Activated CD4-positive, alpha-beta T cell treated with anti-CD3 and anti-CD28 coated beads for 36 hours (primary cell): ENCODE measurements around the gene SDK1. TPM values are rescaled to one million over a fixed set of nuclear protein-coding genes. Genes with fewer than 3 reads are reported as not detected.
"Not testable (repeated sequence)": the region's sequence is repeated elsewhere in the genome, so short reads cannot be mapped to it uniquely, and the experiment has no call there.

Source experiments
- ATAC-seq: fragments of 200-7000 bp; cut with Tn5 transposase; one replicate; pipeline ENCODE4 v1.10.0; 2021; ENCODE audit warnings: mild to moderate bottlenecking, moderate library complexity
- CTCF ChIA-PET: fragments of 350-600 bp; sonication (Branson Sonifier 250); formaldehyde crosslinking; loops from one replicate; lab custom pipeline; 2021; ENCODE audit warnings: antibody characterized with exemption; lab: Charles Lee
- POLR2A ChIA-PET: fragments of 350-600 bp; sonication (Branson Sonifier 250); formaldehyde crosslinking; loops from one replicate; lab custom pipeline; 2021; ENCODE audit warnings: antibody characterized with exemption, inconsistent platforms; lab: Charles Lee
- DNase-seq: peaks from one replicate; pipeline ENCODE4 v3.0.0-alpha.2; 2020
- H3K27ac Mint-ChIP-seq: one replicate; pipeline ENCODE4 v1.8.0; 2021; ENCODE audit warnings: mixed read lengths
- H3K27me3 Mint-ChIP-seq: one replicate; pipeline ENCODE4 v1.8.0; 2021; ENCODE audit warnings: mixed read lengths
- H3K36me3 Mint-ChIP-seq: one replicate; pipeline ENCODE4 v1.8.0; 2021; ENCODE audit warnings: low read depth, mixed read lengths
- H3K4me1 Mint-ChIP-seq: one replicate; pipeline ENCODE4 v1.8.0; 2021; ENCODE audit warnings: mixed read lengths
- H3K4me3 Mint-ChIP-seq: one replicate; pipeline ENCODE4 v1.8.0; 2021; ENCODE audit warnings: mild to moderate bottlenecking, moderate library complexity, mixed read lengths
- H3K9me3 Mint-ChIP-seq: one replicate; pipeline ENCODE4 v1.8.0; 2021; ENCODE audit warnings: low read depth, mixed read lengths
- intact Hi-C, 2 experiments: fragments of 100-400 bp; cut with DNase I in 1 of 2; cut with micrococcal nuclease in 1 of 2; formaldehyde crosslinking; loops; one replicate each; pipeline versions ENCODE4 v1.14.2 to v1.15.1; 2022 to 2024; cut with DNase I, micrococcal nuclease
- total RNA-seq, 2 experiments: library from RNA; stranded (reverse); gene quantifications; one replicate each; pipeline ENCODE4 v1.2.3, GENCODE V29; 2021

The SDK1 gene
- total RNA-seq, 2 experiments from 2014 or later: 1.1 to 1.9 TPM

- Mint-ChIP-seq H3K36me3 (no peaks in the 10 kb centered on the region), H3K4me3 (no peak overlapping the region), H3K27me3 (no peaks in the 10 kb centered on the region), H3K9me3 (no peaks in the 10 kb centered on the region), H3K4me1 (peaks cover 10% of the 10 kb centered on the region), H3K27ac (no peak overlapping the region)
- DNase-seq (no peak), ATAC-seq (no peak)
- CTCF ChIA-PET: no interaction called here
- POLR2A ChIA-PET: no interaction called here
- intact Hi-C loops: no loop called here
Observed at GRCh38 chr7:3568516-3568915, 267.5 kb downstream of the SDK1 start.

DNA sequence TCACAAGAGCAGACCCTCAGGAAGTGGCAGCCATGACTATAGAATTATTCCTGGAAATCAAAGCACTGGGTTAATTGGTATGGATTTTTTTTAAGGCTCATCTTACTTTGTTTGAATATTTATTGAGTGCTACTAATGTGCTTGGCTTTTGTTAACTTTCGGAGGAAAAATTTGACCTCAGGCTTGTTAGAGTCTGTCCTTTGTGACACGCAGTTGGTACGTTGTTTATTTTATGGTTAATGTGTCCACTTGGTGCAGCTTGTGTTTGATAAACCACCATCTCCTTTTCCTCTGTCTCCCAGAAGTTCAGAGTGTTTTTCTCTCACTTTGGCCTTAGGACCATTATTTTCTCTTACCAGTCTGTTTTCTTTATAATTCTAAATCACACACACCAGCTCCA is 268.6 kb downstream of the SDK1 start:
- H3K27me3 Mint-ChIP-seq: no peaks in the 10 kb centered on the region
- H3K4me3 Mint-ChIP-seq: no peak overlapping the region
- ATAC-seq (no peak), DNase-seq (no peak)
- H3K27ac Mint-ChIP-seq: no peak overlapping the region
- H3K36me3 Mint-ChIP-seq: no peaks in the 10 kb centered on the region
- no peaks in the 10 kb centered on the region for H3K9me3 Mint-ChIP-seq
- peaks cover 6% of the 10 kb centered on the region for H3K4me1 Mint-ChIP-seq
- intact Hi-C loops: no loop called here
- ChIA-PET POLR2A (no interaction called here), CTCF (interaction anchor here (1.0 kb wide), 1 partner anchor 21 kb away, joined by 5 read pairs; no protein-coding TSS in a partner anchor)

GRCh38 chr7:3573151-3573550 is 272.1 kb downstream of the SDK1 start:
- CTCF ChIA-PET: interaction anchor here (1.5 kb wide), 1 partner anchor 9 kb away, joined by 4 read pairs; no protein-coding TSS in a partner anchor
- Mint-ChIP-seq H3K36me3 (no peaks in the 10 kb centered on the region), H3K9me3 (peaks cover 6% of the 10 kb centered on the region), H3K4me1 (no peaks in the 10 kb centered on the region), H3K27ac (no peak overlapping the region), H3K4me3 (no peak overlapping the region), H3K27me3 (no peaks in the 10 kb centered on the region)
- POLR2A ChIA-PET: no interaction called here
- ATAC-seq (no peak), DNase-seq (no peak)
- intact Hi-C loops: no loop called here

DNA sequence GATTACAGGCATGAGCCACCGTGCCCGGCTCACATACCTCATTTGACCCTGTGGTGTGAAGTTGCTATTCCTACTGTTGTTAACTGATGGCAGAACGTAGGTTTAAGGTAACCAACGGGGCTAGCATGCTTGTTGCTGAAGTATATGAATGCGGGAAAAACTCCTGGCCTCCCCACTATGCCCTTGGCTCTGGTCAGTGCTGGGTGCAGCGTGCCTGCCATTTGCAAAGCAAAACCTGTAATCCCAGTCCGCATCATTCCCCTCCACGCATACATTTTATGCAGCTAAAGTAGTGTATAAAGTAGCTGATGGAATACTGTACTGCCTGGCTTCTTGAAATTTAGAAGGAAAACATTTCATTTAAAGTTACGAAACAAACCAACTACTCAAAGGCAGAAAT is 273.3 kb downstream of the SDK1 start:
- Mint-ChIP-seq H3K4me1 (no peaks in the 10 kb centered on the region), H3K9me3 (peaks cover 17% of the 10 kb centered on the region), H3K36me3 (no peaks in the 10 kb centered on the region), H3K27ac (no peak overlapping the region), H3K4me3 (no peak overlapping the region), H3K27me3 (no peaks in the 10 kb centered on the region)
- ChIA-PET POLR2A (no interaction called here), CTCF (no interaction called here)
- no peak for DNase-seq
- no peak for ATAC-seq
- intact Hi-C loops: no loop called here

- Mint-ChIP-seq H3K4me1 (no peaks in the 10 kb centered on the region), H3K27me3 (no peaks in the 10 kb centered on the region), H3K27ac (no peak overlapping the region), H3K4me3 (no peak overlapping the region), H3K36me3 (no peaks in the 10 kb centered on the region), H3K9me3 (peaks cover 19% of the 10 kb centered on the region)
- CTCF ChIA-PET: no interaction called here
- POLR2A ChIA-PET: no interaction called here
- intact Hi-C loops: no loop called here
- no peak for ATAC-seq
- DNase-seq: no peak
Observed at GRCh38 chr7:3575753-3576531, 274.9 kb downstream of the SDK1 start.

- ChIA-PET CTCF (no interaction called here), POLR2A (no interaction called here)
- ATAC-seq (no peak), DNase-seq (no peak)
- H3K36me3 Mint-ChIP-seq: no peaks in the 10 kb centered on the region
- no peak overlapping the region for H3K27ac Mint-ChIP-seq
- no peaks in the 10 kb centered on the region for H3K4me1 Mint-ChIP-seq
- intact Hi-C loops: no loop called here
- no peaks in the 10 kb centered on the region for H3K27me3 Mint-ChIP-seq
- H3K4me3 Mint-ChIP-seq: no peak overlapping the region
- H3K9me3 Mint-ChIP-seq: peaks cover 19% of the 10 kb centered on the region
Observed at GRCh38 chr7:3578399-3578798, 277.3 kb downstream of the SDK1 start.

- no peak for ATAC-seq
- Mint-ChIP-seq H3K4me3 (no peak overlapping the region), H3K27me3 (no peaks in the 10 kb centered on the region), H3K27ac (no peak overlapping the region), H3K4me1 (no peaks in the 10 kb centered on the region), H3K9me3 (peaks cover 19% of the 10 kb centered on the region), H3K36me3 (no peaks in the 10 kb centered on the region)
- intact Hi-C loops: no loop called here
- DNase-seq: no peak
- CTCF ChIA-PET: no interaction called here
- POLR2A ChIA-PET: no interaction called here
Observed at GRCh38 chr7:3579638-3580219, 278.7 kb downstream of the SDK1 start.

DNA sequence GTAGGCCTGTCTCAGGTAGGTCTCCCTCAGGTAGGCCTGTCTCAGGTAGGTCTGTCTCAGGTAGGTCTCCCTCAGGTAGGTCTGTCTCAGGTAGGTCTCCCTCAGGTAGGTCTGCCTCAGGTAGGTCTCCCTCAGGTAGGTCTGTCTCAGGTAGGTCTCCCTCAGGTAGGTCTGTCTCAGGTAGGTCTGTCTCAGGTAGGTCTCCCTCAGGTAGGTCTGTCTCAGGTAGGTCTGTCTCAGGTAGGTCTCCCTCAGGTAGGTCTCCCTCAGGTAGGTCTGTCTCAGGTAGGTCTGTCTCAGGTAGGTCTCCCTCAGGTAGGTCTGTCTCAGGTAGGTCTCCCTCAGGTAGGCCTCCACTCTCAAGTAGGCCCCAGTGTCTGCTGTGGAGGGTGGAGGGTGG is 281.1 kb downstream of the SDK1 start:
- intact Hi-C loops, POLR2A ChIA-PET, H3K4me1 Mint-ChIP-seq, CTCF ChIA-PET, H3K4me3 Mint-ChIP-seq, H3K36me3 Mint-ChIP-seq, ATAC-seq, H3K27me3 Mint-ChIP-seq, DNase-seq, H3K27ac Mint-ChIP-seq: not testable (repeated sequence)
- H3K9me3 Mint-ChIP-seq: peaks cover 19% of the 10 kb centered on the region

GRCh38 chr7:3585826-3586225 is 284.8 kb downstream of the SDK1 start:
- ChIA-PET CTCF (no interaction called here), POLR2A (no interaction called here)
- ATAC-seq (no peak), DNase-seq (no peak)
- intact Hi-C loops: no loop called here
- no peaks in the 10 kb centered on the region for H3K27me3 Mint-ChIP-seq
- H3K4me1 Mint-ChIP-seq: peaks cover 2% of the 10 kb centered on the region
- no peaks in the 10 kb centered on the region for H3K9me3 Mint-ChIP-seq
- H3K36me3 Mint-ChIP-seq: no peaks in the 10 kb centered on the region
- H3K27ac Mint-ChIP-seq: no peak overlapping the region
- no peak overlapping the region for H3K4me3 Mint-ChIP-seq

DNA sequence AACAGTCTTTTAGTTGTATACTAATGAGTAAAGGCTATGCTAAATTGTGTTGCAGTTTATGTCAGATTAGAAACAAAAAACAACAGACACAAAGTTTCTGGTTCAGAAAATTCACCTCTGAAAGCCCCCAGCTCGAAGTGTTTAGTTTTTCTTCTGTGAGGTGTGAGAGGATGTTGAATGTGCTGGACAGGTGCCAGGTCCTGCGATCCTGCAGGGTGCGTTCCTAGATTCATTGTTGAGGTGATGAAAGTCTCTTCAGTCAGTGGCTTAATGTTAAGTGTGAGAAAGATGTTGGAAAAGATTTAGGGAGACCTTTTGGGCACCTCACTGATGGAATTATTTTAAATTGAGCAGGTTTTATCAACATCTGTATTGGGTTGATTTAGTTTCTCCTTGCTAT is 287.3 kb downstream of the SDK1 start:
- Mint-ChIP-seq H3K27ac (no peak overlapping the region), H3K36me3 (no peaks in the 10 kb centered on the region), H3K27me3 (no peaks in the 10 kb centered on the region), H3K9me3 (no peaks in the 10 kb centered on the region), H3K4me3 (no peak overlapping the region), H3K4me1 (peaks cover 2% of the 10 kb centered on the region)
- intact Hi-C loops: no loop called here
- no peak for ATAC-seq
- ChIA-PET CTCF (no interaction called here), POLR2A (no interaction called here)
- no peak for DNase-seq

DNA sequence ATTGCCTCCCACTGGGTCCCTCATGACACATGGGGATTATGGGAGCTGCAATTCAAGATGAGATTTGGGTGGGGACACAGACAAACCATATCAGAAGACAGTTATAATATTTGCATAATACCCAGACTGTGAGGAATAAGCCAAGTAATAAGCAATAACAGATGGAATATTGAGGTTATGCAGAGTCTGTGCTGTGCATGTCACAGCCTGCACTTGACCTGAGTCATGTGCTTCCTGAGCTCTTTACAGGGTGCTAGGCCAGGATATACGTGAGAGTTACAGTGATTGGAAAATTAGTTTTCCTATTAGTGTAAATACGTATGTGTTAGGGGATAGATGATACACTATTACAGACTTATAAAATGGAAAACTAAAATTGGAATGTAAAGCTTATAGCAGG is 288.7 kb downstream of the SDK1 start:
- no peak for ATAC-seq
- H3K4me1 Mint-ChIP-seq: peaks cover 2% of the 10 kb centered on the region

GRCh38 chr7:3591219-3591618 is 290.2 kb downstream of the SDK1 start:
- CTCF ChIA-PET: interaction anchor here (0.8 kb wide), 1 partner anchor 19 kb away, joined by 4 read pairs; no protein-coding TSS in a partner anchor
- no peak for ATAC-seq
- intact Hi-C loops: no loop called here

More for the DNA sequence above, 288.7 kb downstream of the SDK1 start:
- Mint-ChIP-seq H3K4me3 (no peak overlapping the region), H3K27ac (no peak overlapping the region), H3K27me3 (no peaks in the 10 kb centered on the region), H3K9me3 (no peaks in the 10 kb centered on the region), H3K36me3 (no peaks in the 10 kb centered on the region)
- ChIA-PET CTCF (interaction anchor here (0.8 kb wide), 1 partner anchor 10 kb away, joined by 3 read pairs; no protein-coding TSS in a partner anchor), POLR2A (no interaction called here)
- intact Hi-C loops: no loop called here
- no peak for DNase-seq

More at GRCh38 chr7:3591219-3591618, 290.2 kb downstream of the SDK1 start:
- H3K4me3 Mint-ChIP-seq: no peak overlapping the region
- H3K36me3 Mint-ChIP-seq: no peaks in the 10 kb centered on the region
- no peak for DNase-seq
- H3K27me3 Mint-ChIP-seq: no peaks in the 10 kb centered on the region
- no peaks in the 10 kb centered on the region for H3K9me3 Mint-ChIP-seq
- POLR2A ChIA-PET: no interaction called here
- no peak overlapping the region for H3K27ac Mint-ChIP-seq
- H3K4me1 Mint-ChIP-seq: peaks cover 2% of the 10 kb centered on the region
